ENCODE results near the gene CDK16.

The CDK16 gene

GRCh38 chrX:47240619-47241018 lies 22.1 kb downstream of the CDK16 start:
- no peak overlapping the region for H3K4me3 ChIP-seq (ENCODE audit: low read length)
- no peak for TF ChIP-seq CTCF (conservative IDR thresholded peaks at IDR 0.05; ENCODE audit: low read length)

GRCh38 chrX:47241201-47242011 lies 22.9 kb downstream of the CDK16 start:
- TF ChIP-seq CTCF (conservative IDR thresholded peaks at IDR 0.05; ENCODE audit: low read length), result no peak
- no peak for DNase-seq (ENCODE audit: low read depth)
- H3K4me3 ChIP-seq (ENCODE audit: low read length), result no peak overlapping the region

More at GRCh38 chrX:47240619-47241018, 22.1 kb downstream of the CDK16 start:
- no peak for DNase-seq (ENCODE audit: low read depth)

- H3K4me3 ChIP-seq (ENCODE audit: low read length), result no peak overlapping the region
- no peak for DNase-seq (ENCODE audit: low read depth)
- TF ChIP-seq CTCF (conservative IDR thresholded peaks at IDR 0.05; ENCODE audit: low read length), result no peak
Observed at GRCh38 chrX:47242321-47242720, 23.8 kb downstream of the CDK16 start.

GRCh38 chrX:47243351-47243750 lies 24.9 kb downstream of the CDK16 start:
- no peak for DNase-seq (ENCODE audit: low read depth)
- no peak for TF ChIP-seq CTCF (conservative IDR thresholded peaks at IDR 0.05; ENCODE audit: low read length)
- H3K4me3 ChIP-seq (ENCODE audit: low read length), result no peak overlapping the region

- no peak for DNase-seq (ENCODE audit: low read depth)
- H3K4me3 ChIP-seq (ENCODE audit: low read length), result no peak overlapping the region
- no peak for TF ChIP-seq CTCF (conservative IDR thresholded peaks at IDR 0.05; ENCODE audit: low read length)
Observed at GRCh38 chrX:47244676-47245075, 26.2 kb downstream of the CDK16 start.

- TF ChIP-seq CTCF (conservative IDR thresholded peaks at IDR 0.05; ENCODE audit: low read length), result no peak
- no peak overlapping the region for H3K4me3 ChIP-seq (ENCODE audit: low read length)
- DNase-seq (ENCODE audit: low read depth), result no peak
Observed at GRCh38 chrX:47245156-47245555, 26.7 kb downstream of the CDK16 start.
